CD4-positive, alpha-beta memory T cell (primary cell): ENCODE results near the gene DNAJB6. TPM values are rescaled to one million over a fixed set of nuclear protein-coding genes. Genes with fewer than 3 reads are reported as not detected.
A peak's percentile ranks its signal among the peaks of the same experiment; 100 is the strongest.

ENCODE experiments used
- CTCF ChIA-PET: fragments of 350-600 bp; sonication (Branson Sonifier 250); formaldehyde crosslinking; loops from one replicate; lab custom pipeline; 2021; ENCODE audit warnings: inconsistent platforms; ENCODE audit not compliant: partially characterized antibody; lab: Charles Lee
- POLR2A ChIA-PET: fragments of 350-600 bp; sonication (Branson Sonifier 250); formaldehyde crosslinking; loops from one replicate; lab custom pipeline; 2021; ENCODE audit not compliant: partially characterized antibody; lab: Charles Lee
- DNase-seq, 5 donors: peaks; one replicate each; pipeline versions ENCODE4 v3.0.0 to v3.0.0-alpha.2; 2020 to 2022; ENCODE audit warnings: mixed read lengths in 1 of 5
- H3K27ac ChIP-seq: one replicate; pipeline ENCODE4 v1.7.0; 2013; ENCODE audit warnings: low read depth, low read length
- H3K27me3 ChIP-seq: 2 replicates; pipeline ENCODE4 v1.7.0; 2013; ENCODE audit warnings: mild to moderate bottlenecking, low read length, moderate library complexity; ENCODE audit not compliant: insufficient read depth
- H3K36me3 ChIP-seq: 2 replicates; pipeline ENCODE4 v1.7.0; 2013; ENCODE audit warnings: mild to moderate bottlenecking, low read length, moderate library complexity; ENCODE audit not compliant: insufficient read depth
- H3K4me1 ChIP-seq: 2 replicates; pipeline ENCODE4 v1.7.0; 2013; ENCODE audit warnings: mild to moderate bottlenecking, low read length, moderate library complexity; ENCODE audit not compliant: insufficient read depth
- H3K4me3 ChIP-seq, 2 donors: one replicate each; pipeline ENCODE4 v1.7.0; 2013; ENCODE audit warnings: low read length in 2 of 2, mild to moderate bottlenecking in 1 of 2
- H3K9me3 ChIP-seq, 2 donors: one replicate each; pipeline ENCODE4 v1.7.0; 2013; ENCODE audit warnings: low read length in 2 of 2, control low read depth in 1 of 2; ENCODE audit not compliant: control insufficient read depth in 1 of 2
- H3K27ac Mint-ChIP-seq, 7 donors: one replicate each; pipeline ENCODE4 v1.8.0; 2020 to 2021; ENCODE audit warnings: mixed read lengths in 7 of 7, mild to moderate bottlenecking in 6 of 7, inconsistent platforms in 3 of 7, moderate library complexity in 3 of 7
- H3K27me3 Mint-ChIP-seq, 2 donors: one replicate each; pipeline ENCODE4 v1.8.0; 2020 to 2021; ENCODE audit warnings: mixed read lengths in 2 of 2
- H3K36me3 Mint-ChIP-seq, 2 donors: one replicate each; pipeline ENCODE4 v1.8.0; 2020 to 2021; ENCODE audit warnings: mixed read lengths in 2 of 2, inconsistent platforms in 1 of 2, mild to moderate bottlenecking in 1 of 2
- H3K4me1 Mint-ChIP-seq, 4 donors: one replicate each; pipeline ENCODE4 v1.8.0; 2020 to 2021; ENCODE audit warnings: mixed read lengths in 4 of 4, mild to moderate bottlenecking in 1 of 4
- H3K4me3 Mint-ChIP-seq, 8 donors: one replicate each; pipeline ENCODE4 v1.8.0; 2020 to 2021; ENCODE audit warnings: mixed read lengths in 8 of 8, mild to moderate bottlenecking in 7 of 8, moderate library complexity in 6 of 8, inconsistent platforms in 3 of 8
- H3K9me3 Mint-ChIP-seq, 8 donors: one replicate each; pipeline ENCODE4 v1.8.0; 2020 to 2021; ENCODE audit warnings: mixed read lengths in 8 of 8, mild to moderate bottlenecking in 5 of 8, inconsistent platforms in 3 of 8, moderate library complexity in 1 of 8
- intact Hi-C: fragments of 100-400 bp; cut with micrococcal nuclease; formaldehyde crosslinking; loops from one replicate; pipeline ENCODE4 v1.15.1; 2023
- polyA plus RNA-seq, 2 donors: library from polyadenylated mRNA; unstranded; fragments of 300-500 nt; fragmentation: Illumina TruSeq; gene quantifications; one replicate each; pipeline ENCODE4 v1.2.3, GENCODE V29; 2021
- total RNA-seq, 2 experiments: library from RNA; stranded (reverse); gene quantifications; one replicate each; pipeline ENCODE4 v1.2.3, GENCODE V29; 2021

Gene DNAJB6
- total and polyA plus RNA-seq, 4 experiments from 2014 or later: 85.6 to 169 (median 103) TPM

DNA sequence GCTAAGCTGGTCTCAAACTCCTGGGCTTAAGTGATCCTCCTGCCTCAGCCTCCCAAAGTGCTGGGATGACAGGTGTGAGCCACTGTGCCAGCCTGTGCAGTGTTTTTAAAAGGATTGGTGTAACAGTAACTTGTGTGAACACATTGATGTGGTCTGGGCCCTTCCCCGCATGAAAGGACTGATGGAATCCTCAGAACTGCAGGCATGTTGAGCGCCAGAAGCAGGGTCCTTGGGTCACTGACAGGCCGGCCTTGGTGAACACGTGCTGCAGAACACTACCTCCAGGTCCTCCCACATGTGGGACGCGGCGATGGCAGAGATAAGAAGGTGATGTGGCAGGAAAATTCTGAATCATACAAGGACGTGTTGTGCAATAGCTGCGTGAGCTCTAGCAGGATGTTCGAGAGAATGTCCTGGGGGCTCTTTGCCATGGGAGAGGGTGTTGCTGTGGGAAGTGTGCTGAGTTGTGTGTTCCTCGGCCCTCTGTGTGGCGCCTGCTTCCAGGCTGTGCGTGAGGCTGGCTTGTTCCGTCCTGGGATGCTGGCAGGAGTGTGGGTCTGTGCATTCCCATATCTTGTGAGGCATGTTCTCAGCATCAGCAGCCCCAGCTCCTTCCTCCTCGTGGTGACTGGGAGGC, 68.2 kb downstream of the DNAJB6 start:
- DNase-seq: no peak

DNA sequence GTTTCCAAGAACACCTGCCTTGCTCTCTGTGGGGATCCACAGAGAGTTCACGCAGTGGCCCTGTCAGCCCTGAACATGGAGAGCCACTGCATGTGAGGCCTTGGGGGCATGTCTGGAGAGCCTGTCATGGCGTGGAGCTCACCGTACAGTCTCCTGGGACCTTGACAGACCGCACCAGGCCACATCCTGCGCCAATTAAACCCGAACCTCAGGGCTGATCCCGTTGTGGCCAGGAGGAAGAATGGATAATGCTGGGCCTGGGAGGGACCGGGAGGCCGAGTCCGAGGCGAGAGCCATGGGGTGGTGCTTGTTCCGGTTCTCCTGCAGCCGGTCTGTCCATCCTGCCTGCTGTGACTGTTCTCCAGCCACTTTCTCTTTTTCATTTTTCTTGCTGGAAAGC, 68.7 kb downstream of the DNAJB6 start:
- no peaks in the 10 kb centered on the region for H3K9me3 Mint-ChIP-seq
- H3K9me3 ChIP-seq: no peaks in the 10 kb centered on the region
- ChIA-PET CTCF (no interaction called here), POLR2A (no interaction called here)
- H3K36me3 ChIP-seq: peaks cover 5% of the 10 kb centered on the region
- no peak overlapping the region for H3K4me3 Mint-ChIP-seq
- no peak for DNase-seq
- intact Hi-C loops: no loop called here
- no peak overlapping the region for H3K27ac ChIP-seq
- H3K27me3 ChIP-seq: no peaks in the 10 kb centered on the region
- H3K4me3 ChIP-seq: no peak overlapping the region
- H3K4me1 ChIP-seq: peaks cover 17% of the 10 kb centered on the region
- H3K36me3 Mint-ChIP-seq: peaks cover 9 to 15% of the 10 kb centered on the region in 2 donors
- peaks cover 9 to 14% (median 10%) of the 10 kb centered on the region in 4 donors for H3K4me1 Mint-ChIP-seq
- H3K27me3 Mint-ChIP-seq: no peaks in the 10 kb centered on the region
- H3K27ac Mint-ChIP-seq: peak overlapping the region in 3 of 7 donors; percentile 13 to 85 (median 74)

More for the DNA sequence above, 68.2 kb downstream of the DNAJB6 start:
- Mint-ChIP-seq H3K27ac (peak overlapping the region in 3 of 7 donors; percentile 63 to 85 (median 74)), H3K36me3 (peaks cover 13 to 17% of the 10 kb centered on the region in 2 donors), H3K9me3 (no peaks in the 10 kb centered on the region), H3K4me3 (no peak overlapping the region), H3K4me1 (peaks cover 9 to 14% (median 12%) of the 10 kb centered on the region in 4 donors), H3K27me3 (no peaks in the 10 kb centered on the region)
- Histone ChIP-seq H3K27me3 (no peaks in the 10 kb centered on the region), H3K36me3 (peaks cover 5% of the 10 kb centered on the region), H3K9me3 (no peaks in the 10 kb centered on the region), H3K4me3 (no peak overlapping the region), H3K27ac (no peak overlapping the region), H3K4me1 (peaks cover 17% of the 10 kb centered on the region)
- ChIA-PET CTCF (interaction anchor here (1.4 kb wide), 1 partner anchor 16 kb away, joined by 3 read pairs; no protein-coding TSS in a partner anchor), POLR2A (no interaction called here)
- intact Hi-C loops: no loop called here

DNA sequence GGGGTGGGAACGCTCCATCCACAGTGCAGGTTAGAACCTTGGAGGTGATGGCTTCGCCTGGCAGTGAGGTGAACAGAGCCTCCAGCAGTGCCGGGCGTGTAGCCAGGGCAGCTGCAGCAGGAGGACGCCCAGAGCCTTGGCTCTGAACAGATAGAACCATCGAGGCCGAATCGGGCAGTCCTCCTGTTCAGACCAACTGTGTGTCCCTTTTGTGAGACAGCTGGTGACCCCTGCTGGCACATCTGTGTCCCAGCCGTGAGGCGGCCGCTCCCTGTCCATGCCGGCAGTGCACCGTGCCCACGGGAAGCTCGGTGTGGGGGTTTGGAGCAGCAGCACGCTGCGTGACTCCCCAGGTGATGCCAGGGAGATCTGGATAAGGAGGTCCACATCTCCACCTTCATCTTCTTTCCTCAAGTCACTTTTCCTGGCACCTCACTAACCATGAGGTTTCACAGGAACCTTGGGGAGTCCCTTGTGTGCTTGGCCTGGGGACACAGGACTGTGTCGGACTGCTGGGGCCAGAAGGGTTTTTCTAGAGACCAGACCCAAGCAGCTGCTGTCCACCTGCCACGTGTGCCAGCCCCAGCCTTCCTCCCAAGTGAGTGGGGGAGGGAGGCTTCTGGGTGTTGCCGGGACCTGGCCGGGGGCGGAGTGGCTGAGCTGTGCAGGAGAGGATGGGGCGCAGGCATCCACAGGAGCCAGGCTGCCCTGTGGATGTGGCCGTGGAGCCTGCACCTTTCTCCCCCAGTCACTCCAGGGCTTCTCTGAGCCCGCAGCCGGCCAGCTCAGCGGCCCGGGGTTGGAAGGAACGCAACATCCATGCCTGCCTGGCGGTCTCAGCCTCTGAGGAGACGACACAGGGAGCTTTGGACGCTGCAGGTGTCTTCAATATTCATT, 69.4 kb downstream of the DNAJB6 start:
- POLR2A ChIA-PET: no interaction called here
- H3K4me1 Mint-ChIP-seq: peaks cover 9 to 14% (median 10%) of the 10 kb centered on the region in 4 donors

DNA sequence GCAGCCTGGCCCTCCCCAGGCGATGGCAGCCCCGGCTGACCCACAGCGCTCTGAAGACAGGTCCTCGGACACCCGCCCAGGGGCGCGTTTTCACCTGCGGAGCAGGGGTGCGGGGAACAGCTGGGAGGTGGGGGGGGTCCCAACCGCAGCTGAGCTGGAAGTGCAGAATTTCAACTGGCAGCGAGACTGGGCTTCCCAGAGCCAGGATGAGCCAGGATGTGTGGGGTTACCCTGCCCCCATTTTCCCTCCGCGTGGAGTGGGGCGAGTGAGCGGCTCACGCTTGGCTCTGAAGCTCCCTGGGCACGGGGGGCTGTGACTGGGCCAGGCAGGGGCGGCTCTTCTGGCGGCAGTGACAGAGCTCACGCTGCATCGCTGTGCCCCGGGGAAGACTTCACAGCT, 70.2 kb downstream of the DNAJB6 start:
- no peaks in the 10 kb centered on the region for H3K9me3 ChIP-seq
- no peaks in the 10 kb centered on the region for H3K9me3 Mint-ChIP-seq
- H3K4me3 ChIP-seq: no peak overlapping the region
- DNase-seq: no peak
- no peak overlapping the region for H3K4me3 Mint-ChIP-seq
- ChIA-PET CTCF (interaction anchor here (1.0 kb wide), 1 partner anchor 10 kb away, joined by 4 read pairs; no protein-coding TSS in a partner anchor), POLR2A (interaction anchor here (1.4 kb wide), 1 partner anchor 22 kb away, joined by 3 read pairs; no protein-coding TSS in a partner anchor)
- no peaks in the 10 kb centered on the region for H3K27me3 ChIP-seq
- peaks cover 13 to 21% (median 16%) of the 10 kb centered on the region in 4 donors for H3K4me1 Mint-ChIP-seq
- peaks cover 6 to 15% of the 10 kb centered on the region in 2 donors for H3K36me3 Mint-ChIP-seq
- peaks cover 22% of the 10 kb centered on the region for H3K4me1 ChIP-seq
- H3K27ac Mint-ChIP-seq: no peak overlapping the region
- no peaks in the 10 kb centered on the region for H3K27me3 Mint-ChIP-seq
- intact Hi-C loops: no loop called here
- H3K27ac ChIP-seq: no peak overlapping the region
- H3K36me3 ChIP-seq: peaks cover 5% of the 10 kb centered on the region

More for the DNA sequence above, 69.4 kb downstream of the DNAJB6 start:
- CTCF ChIA-PET: no interaction called here
- no peaks in the 10 kb centered on the region for H3K9me3 Mint-ChIP-seq
- Histone ChIP-seq H3K9me3 (no peaks in the 10 kb centered on the region), H3K4me1 (peaks cover 17% of the 10 kb centered on the region), H3K27me3 (no peaks in the 10 kb centered on the region), H3K4me3 (no peak overlapping the region), H3K36me3 (peaks cover 5% of the 10 kb centered on the region), H3K27ac (no peak overlapping the region)
- no peak overlapping the region for H3K4me3 Mint-ChIP-seq
- intact Hi-C loops: no loop called here
- H3K27ac Mint-ChIP-seq: peak overlapping the region in 1 of 7 donors; percentile 15
- DNase-seq: no peak
- peaks cover 8 to 12% of the 10 kb centered on the region in 2 donors for H3K36me3 Mint-ChIP-seq
- H3K27me3 Mint-ChIP-seq: no peaks in the 10 kb centered on the region

DNA sequence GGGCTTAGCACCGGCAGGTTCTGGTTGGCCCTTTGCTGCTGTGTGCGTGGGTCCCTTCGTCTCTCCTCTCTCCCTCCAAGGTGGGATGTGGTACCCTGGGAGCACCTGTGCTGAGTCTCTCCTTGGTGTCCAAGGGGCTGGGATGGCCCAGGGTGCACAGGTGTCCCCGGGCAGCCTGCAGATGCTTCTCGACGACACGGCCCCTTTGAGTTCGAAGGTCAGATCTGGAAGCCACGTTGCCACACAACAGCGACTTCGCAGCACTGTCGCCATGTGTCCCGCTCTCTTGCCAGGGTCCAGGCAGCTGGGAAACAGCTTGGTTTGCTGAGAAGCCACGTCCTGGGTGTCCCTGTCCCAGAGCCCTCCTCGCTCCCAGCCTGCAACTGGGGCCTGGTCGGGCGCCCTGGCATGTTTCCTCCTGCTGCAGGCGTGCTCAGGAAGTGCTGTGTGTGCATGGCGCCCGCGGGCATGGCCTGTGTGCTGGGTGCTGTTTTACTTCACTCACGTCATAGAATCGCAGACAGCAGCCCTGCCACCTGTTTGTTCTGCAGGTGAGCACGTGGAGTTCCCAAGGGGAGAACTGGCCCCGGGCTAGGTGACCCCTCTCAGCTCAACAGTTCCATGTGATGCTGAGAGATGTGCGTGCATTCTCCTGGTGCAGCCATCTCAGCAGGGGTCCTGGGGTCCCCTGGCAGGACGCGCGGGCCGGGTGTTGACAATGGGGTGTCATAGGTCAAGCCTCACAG, 70.9 kb downstream of the DNAJB6 start:
- intact Hi-C loops: no loop called here
- Mint-ChIP-seq H3K4me1 (peaks cover 16 to 25% (median 20%) of the 10 kb centered on the region in 4 donors), H3K4me3 (no peak overlapping the region), H3K27me3 (no peaks in the 10 kb centered on the region), H3K27ac (no peak overlapping the region), H3K9me3 (no peaks in the 10 kb centered on the region), H3K36me3 (peaks cover 7 to 15% of the 10 kb centered on the region in 2 donors)
- CTCF ChIA-PET: interaction anchor here (1.0 kb wide), 1 partner anchor 10 kb away, joined by 4 read pairs; no protein-coding TSS in a partner anchor
- no peaks in the 10 kb centered on the region for H3K9me3 ChIP-seq
- no peak overlapping the region for H3K4me3 ChIP-seq
- peaks cover 24% of the 10 kb centered on the region for H3K4me1 ChIP-seq
- no peak for DNase-seq
- POLR2A ChIA-PET: interaction anchor here (1.4 kb wide), 1 partner anchor 21 kb away, joined by 3 read pairs; no protein-coding TSS in a partner anchor
- H3K27ac ChIP-seq: no peak overlapping the region
- peaks cover 5% of the 10 kb centered on the region for H3K36me3 ChIP-seq
- H3K27me3 ChIP-seq: no peaks in the 10 kb centered on the region

DNA sequence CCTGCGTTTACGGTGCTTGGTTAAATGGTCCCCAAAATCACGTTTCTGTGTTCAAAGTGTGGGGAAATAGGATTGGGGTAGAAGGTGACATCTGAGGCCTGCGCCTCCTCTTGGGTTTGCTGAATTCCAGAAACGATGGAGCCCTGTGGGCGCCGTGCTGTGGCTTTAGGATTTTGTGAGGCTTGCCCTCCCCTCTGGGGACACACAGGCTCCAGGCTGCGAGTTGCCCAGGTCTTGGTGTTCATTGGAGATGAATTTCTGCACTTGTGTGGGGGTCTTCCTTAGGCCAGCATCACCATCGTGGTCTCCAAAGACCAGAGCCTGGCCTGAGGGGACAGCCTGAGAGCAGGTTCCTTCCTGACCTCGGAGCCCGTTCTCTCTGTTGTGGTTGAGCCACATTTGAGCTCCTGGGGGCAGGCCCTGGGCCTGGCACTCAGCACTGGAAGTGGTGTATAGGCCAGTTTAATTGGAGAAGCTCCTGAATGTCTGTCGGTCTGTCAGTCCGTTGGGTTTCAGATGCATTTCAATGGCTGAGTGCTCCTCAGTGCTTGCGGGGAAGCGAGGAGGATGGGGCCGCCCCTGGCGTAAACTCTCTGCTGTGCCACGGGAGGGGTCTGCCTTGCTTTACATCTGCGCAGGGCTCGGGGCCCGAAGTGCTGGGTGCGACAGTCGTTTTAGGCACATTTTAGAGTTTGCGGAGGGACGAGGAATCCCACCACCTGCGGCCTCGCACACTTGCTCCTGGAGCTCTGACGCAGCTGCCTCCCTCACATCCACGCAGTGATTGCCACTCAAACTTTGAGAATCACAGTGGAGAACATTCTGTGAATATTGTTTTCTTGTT, 71.7 kb downstream of the DNAJB6 start:
- Mint-ChIP-seq H3K4me3 (no peak overlapping the region), H3K9me3 (no peaks in the 10 kb centered on the region), H3K36me3 (peaks cover 7 to 14% of the 10 kb centered on the region in 2 donors), H3K27me3 (no peaks in the 10 kb centered on the region), H3K4me1 (peaks cover 11 to 31% (median 16%) of the 10 kb centered on the region in 4 donors), H3K27ac (no peak overlapping the region)
- peaks cover 5% of the 10 kb centered on the region for H3K36me3 ChIP-seq
- no peaks in the 10 kb centered on the region for H3K9me3 ChIP-seq
- ChIA-PET POLR2A (interaction anchor here (1.4 kb wide), 1 partner anchor 21 kb away, joined by 3 read pairs; no protein-coding TSS in a partner anchor), CTCF (no interaction called here)
- no peak overlapping the region for H3K27ac ChIP-seq
- H3K4me1 ChIP-seq: peaks cover 31% of the 10 kb centered on the region
- intact Hi-C loops: no loop called here
- no peak for DNase-seq
- H3K27me3 ChIP-seq: no peaks in the 10 kb centered on the region
- no peak overlapping the region for H3K4me3 ChIP-seq
